NCI-H146 (cell line): Measurements from ENCODE around the gene RFFL.
"Not testable (repeated sequence)": the region's sequence is repeated elsewhere in the genome, so short reads cannot be mapped to it uniquely, and the experiment has no call there.

Experiments used
- DNase-seq: peaks from one replicate; lab custom pipeline; 2025; lab: John Stamatoyannopoulos, UW

RFFL gene

GRCh38 chr17:35046740-35047283 is 16.7 kb downstream of the RFFL start:
- no peak for DNase-seq

DNA sequence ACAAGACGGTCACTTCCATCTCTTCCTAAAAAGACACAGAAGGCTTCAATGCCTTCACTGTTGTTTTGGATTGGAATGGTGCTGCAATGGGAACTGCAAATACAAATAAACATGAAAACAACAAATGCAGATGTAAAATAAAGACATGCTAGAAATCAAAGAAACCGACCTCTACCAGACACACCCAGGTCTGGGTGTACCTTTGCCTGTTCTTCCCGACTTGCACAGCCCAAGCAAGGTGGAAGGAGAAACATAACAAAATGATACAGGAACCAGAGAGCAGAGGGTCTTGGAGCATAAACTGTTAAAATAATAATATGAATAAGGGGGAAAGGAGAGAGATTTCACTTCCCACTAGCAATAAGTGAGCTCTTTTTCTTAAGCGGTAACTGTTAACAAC is 17.3 kb downstream of the RFFL start:
- DNase-seq, result no peak

GRCh38 chr17:35045458-35045979 is 18.0 kb downstream of the RFFL start:
- not testable (repeated sequence) for DNase-seq

GRCh38 chr17:35044181-35044580 is 19.3 kb downstream of the RFFL start:
- no peak for DNase-seq

GRCh38 chr17:35041390-35041789 is 22.1 kb downstream of the RFFL start:
- DNase-seq, result no peak

GRCh38 chr17:35038453-35038852 is 25.1 kb downstream of the RFFL start:
- no peak for DNase-seq

- no peak for DNase-seq
These were observed 32.7 kb downstream of the RFFL start for GRCh38 chr17:35030780-35031179.

DNA sequence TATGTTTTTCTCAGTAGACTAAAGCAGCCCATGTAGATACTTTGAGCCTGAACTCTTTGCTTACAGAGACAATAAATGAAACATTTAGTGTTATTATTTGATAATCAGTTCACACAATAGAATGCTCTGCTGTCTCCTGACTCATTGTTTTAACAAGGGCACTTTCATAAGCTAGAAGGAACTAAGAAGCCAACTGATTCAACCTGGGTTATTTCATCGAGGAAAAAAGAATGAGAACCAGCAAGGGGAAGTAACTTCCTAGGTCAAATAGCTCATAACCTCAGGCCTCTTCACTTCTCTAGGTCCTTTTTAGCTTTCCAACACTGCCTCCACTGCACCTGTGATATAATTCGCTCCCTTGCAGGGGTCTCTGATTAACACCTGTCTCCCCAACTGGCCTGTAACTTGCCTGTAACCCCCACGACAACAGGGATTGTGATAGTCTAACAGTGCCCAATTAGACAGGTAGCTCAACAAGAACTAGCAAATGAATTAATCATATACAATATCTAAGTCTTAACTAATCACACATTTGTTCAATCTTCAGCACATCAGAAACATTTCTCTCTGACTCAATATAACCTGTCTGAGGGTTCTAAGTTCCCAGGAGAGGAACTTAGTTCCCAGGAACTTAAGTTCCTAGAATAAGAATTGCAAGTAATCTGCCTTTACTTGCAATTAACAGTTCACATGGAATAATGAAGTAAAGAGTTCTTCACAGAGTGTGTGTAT is 34.8 kb downstream of the RFFL start:
- DNase-seq, result no peak

DNA sequence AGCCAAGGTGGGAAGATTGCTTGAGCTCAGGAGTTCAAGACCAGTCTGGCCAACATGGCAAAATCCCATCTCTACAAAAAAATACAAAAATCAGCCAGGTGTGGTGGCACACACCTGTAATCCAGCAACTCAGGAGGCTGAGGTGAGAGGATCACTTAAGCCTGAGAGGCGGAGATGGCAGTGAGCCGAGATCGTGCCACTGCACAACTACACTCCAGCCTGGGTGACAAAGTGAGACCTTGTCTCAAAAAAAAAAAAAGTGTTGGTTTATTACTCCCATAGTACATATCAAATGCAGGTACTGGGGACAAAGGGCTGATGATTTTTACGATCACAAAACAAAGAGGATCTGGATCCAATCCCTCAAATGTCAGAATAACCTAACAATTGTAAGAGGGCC is 35.4 kb downstream of the RFFL start:
- not testable (repeated sequence) for DNase-seq

DNA sequence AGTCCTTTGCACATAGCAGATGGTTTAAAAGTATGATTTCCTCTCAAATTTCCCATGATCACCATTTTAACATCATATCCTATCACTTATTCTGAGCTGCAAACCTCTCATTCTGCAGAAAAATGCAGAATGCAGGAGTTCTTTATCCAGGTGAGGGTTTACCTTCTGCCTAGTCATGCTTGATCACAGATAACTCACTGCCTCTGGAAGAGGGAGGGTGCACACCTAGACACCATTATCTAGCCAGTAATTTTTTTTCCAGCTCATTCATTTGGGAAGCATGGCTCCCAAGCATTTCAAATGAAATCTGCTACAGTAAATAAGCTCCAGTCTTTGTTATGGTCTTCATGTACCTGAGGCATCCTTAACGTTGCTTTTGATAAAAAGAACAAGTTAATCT is 38.0 kb downstream of the RFFL start:
- no peak for DNase-seq

DNA sequence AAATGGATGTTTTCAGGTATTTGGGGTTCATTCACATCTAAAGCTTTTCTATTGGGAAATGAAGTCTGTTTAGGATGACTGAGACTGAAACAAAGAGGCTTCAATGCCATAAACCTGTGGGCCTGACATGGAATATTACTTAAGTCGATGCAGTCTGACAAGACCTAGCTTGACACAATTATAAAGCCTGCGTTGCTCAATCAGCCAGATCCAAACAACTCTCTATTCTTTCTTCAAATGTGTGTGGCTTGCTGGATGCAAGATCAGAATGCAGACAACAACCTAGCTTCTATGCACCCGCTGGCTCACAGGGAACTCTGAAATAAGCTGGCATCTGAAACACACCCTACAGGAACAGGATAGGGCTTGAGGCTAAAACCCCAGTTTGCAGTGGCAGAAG is 40.0 kb downstream of the RFFL start:
- DNase-seq, result no peak

- DNase-seq, result no peak
These were observed 40.9 kb downstream of the RFFL start for GRCh38 chr17:35022536-35023063.

GRCh38 chr17:35021520-35022380 is 41.8 kb downstream of the RFFL start:
- no peak for DNase-seq

DNA sequence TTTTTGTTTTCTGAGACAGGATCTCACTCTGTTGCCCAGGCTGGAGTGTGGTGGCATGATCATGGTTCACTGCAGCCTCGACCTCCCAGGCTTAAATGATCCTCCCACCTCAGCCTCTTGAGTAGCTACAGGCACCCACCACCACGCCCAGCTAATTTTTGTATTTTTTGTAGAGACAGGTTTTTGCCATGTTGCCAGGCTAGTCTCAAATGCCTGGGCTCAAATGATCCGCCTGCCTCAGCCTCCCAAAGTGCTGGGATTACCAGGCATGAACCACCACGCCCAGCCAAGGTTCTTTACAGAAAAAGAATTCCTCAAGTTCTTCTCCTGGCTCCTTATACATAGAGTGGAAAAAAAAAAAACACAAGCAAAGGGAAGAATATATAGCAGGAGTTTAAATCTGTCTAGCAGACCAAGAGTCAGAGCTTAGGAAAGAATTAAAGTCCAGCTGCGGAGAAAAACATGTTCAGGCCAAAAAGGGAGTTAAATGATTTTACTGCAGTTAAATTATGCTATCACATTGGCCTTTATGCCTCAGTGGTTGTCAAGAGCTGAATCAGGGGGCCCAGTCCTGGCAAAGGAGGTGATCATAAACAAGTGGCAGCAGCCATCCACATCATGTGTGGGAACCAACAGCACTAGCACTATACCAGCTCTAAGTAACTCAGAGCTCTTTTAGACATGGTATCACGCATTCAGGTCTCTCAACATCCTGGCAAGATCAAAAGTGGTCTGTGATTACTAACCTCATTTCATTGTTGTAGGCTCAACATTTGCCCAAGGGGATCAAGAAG is 43.9 kb downstream of the RFFL start:
- no peak for DNase-seq

GRCh38 chr17:35018814-35019213 is 44.7 kb downstream of the RFFL start:
- no peak for DNase-seq

DNA sequence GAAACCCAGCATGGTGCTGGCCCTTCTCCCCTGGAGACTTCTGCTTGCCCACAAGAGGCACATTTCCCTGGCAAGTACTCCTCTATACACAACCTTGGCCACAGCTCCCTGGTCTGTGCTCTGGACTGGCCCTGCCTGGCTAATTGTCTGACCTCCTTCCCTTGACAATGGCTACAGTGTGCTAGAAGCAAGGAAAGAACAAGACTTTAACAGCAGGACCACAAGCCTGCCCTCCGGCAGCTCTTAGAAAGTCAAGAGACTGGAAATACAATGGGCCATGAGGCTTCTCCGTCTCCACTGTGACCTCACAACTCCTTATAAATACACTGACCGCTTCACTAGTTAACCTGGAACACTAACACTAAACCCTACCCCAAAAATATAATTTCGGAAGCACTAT is 46.5 kb downstream of the RFFL start:
- DNase-seq, result no peak

DNA sequence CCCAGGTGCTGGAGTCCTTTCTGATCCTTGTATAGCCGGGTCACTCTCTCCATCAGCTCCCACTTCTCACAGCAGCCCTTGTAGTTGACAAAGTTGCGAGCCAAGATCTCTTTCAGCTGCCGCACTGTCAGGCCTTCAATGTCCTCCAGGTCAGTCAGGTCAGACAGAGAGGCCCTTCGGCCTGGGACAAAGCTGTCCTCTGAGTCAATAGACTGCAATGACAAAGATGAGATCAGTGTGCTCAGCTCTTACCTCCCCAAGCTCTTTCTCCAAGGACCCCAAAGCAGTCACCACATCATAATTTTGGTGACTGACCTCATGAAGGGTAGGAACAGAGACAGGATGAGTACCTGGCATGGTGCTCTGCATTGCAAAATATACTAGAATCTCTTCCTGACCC is 47.1 kb downstream of the RFFL start:
- no peak for DNase-seq

GRCh38 chr17:35011671-35012216 is 51.8 kb downstream of the RFFL start:
- no peak for DNase-seq

GRCh38 chr17:35010093-35010492 is 53.4 kb downstream of the RFFL start:
- DNase-seq, result no peak

GRCh38 chr17:35006961-35007360 is 56.5 kb downstream of the RFFL start:
- DNase-seq, result no peak

- DNase-seq, result no peak
These were observed 57.2 kb downstream of the RFFL start for GRCh38 chr17:35006345-35006744.

- no peak for DNase-seq
These were observed 59.7 kb downstream of the RFFL start for GRCh38 chr17:35003778-35004177.
